MV-4-11 (cell line): ENCODE data around the gene COL9A3.

Source experiments
- DNase-seq: peaks from one replicate; lab custom pipeline; 2025; lab: John Stamatoyannopoulos, UW

COL9A3 gene

DNA sequence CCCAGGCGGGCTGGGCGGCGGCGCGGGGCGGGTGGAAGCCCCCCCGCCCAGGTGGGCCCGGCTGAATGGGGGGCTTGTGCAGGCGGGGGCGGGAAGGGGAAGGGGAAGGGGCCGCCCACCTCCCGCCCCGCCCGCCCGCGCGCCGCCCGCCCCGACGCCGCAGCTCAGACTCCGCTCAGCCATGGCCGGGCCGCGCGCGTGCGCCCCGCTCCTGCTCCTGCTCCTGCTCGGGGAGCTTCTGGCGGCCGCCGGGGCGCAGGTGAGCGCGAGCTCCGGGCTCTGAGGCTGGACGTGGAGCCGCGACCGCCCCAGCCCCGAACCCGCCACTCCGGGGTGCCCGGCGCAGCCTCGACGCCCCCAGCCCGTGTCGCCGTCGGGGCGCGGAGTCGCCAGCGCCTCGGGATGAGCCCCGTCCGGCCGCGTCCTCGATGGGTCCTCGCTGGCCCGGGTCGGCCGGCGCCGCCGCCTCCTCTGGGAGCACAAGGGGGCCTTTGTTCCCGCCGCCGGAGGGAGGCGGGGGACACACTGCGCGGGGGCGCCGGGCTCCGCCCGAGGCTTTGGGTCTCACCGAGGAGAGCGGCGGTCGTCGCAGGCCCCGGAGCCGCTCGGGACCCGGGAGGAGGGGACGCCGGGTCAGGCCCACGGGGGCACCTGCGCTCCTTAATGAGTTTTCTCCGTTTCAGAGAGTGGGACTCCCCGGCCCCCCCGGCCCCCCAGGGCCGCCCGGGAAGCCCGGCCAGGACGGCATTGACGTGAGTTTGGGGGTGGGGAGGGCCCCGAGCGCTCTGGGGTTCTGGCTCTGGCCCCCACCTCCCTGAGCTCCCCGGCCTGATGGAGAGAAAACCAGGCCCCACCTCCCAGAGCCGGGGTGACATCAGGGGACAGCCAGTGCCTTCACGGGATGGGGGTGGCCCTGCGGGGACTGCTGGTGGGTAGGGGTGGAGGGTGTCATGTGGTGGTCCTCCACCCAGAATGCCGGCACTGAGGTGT, at the start of gene COL9A3:
Gene COL9A3, plus strand, starts transcription at position 167 of the 990 bp plus-strand sequence. Its CDS starts 15 bp downstream, at position 182.
- no peak for DNase-seq

DNA sequence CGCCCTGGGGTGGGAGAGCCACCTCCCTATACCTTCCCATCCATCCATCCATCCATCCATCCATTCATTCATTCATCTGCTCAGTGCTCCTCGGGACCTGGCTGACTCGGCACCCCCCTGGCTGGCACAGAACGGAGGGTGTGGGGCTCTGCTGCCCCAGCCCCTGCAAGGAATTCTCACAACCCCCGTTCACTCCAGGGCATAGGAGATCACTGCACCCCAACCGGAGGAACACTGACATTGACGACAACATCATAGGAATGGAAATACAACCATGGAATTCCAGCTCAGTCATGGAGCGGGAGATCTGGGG, 48.7 kb upstream of the COL9A3 start:
- no peak for DNase-seq

DNA sequence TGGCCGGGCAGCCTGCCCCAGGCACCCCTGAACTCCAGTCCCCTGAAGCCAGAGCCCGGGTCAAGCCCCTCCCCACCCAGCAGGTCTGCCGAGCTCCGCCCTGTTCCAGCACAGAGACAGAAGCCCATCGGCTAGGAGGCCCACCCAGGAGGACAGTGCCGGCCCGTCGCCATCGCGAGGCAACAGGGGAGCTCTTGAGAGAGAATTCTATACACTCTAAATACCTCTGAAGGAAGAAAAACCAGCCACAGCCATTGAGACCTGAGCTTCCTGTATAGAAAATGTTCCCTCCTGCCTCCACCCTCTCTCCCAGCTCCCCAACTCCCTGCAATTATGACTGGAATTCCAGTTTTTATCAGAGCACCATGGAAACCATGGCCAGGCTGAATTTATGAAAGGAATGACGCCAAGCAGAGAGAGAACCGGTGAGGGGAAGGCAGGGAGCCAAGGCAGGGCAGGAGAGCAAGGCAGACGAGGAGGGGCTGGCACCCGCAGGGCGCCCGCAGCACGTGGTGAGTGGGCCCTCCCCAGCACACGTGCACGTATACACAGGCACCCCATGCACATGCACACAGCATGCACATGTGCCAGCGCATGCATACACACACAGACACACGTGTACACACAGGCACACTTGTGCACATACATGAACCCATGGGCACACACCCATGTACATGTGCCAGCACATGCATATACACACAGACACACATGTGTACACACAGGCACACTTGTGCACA, 48.1 kb upstream of the COL9A3 start:
- DNase-seq = no peak

DNA sequence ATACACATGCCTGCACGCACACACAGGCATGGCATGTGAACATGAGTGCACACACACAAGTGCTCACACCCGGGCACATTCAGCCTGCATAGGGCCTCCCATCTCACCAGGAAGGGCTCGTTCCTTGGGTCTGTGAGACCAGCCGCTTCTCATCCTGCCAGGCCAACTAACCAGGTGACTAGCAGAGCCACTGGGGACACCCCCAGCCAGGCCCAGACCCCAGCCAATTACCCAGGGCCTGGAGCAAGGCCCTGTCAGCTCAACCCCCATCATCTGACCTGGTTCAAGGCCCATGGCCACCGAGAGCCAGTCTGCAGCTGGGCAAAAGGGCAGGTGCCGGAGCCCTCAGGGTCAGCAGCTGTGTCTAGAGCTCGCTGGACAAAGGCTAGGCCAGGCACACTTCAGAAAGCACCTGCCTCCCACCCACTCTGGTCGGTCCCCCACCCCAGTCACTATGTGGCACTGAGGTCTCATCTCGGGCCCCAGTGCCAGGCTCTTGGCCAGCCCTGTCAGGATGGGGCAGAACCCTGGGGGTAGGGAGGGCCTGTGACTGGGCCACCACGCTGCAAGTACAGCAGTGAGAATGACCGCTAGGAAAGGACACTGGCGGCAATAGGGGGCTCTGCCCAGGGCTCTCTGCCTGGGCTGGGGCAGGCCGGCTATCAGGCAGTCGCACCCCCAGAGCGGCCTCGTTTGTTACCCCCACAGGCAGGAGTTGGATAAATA, 47.3 kb upstream of the COL9A3 start:
- DNase-seq = no peak

DNA sequence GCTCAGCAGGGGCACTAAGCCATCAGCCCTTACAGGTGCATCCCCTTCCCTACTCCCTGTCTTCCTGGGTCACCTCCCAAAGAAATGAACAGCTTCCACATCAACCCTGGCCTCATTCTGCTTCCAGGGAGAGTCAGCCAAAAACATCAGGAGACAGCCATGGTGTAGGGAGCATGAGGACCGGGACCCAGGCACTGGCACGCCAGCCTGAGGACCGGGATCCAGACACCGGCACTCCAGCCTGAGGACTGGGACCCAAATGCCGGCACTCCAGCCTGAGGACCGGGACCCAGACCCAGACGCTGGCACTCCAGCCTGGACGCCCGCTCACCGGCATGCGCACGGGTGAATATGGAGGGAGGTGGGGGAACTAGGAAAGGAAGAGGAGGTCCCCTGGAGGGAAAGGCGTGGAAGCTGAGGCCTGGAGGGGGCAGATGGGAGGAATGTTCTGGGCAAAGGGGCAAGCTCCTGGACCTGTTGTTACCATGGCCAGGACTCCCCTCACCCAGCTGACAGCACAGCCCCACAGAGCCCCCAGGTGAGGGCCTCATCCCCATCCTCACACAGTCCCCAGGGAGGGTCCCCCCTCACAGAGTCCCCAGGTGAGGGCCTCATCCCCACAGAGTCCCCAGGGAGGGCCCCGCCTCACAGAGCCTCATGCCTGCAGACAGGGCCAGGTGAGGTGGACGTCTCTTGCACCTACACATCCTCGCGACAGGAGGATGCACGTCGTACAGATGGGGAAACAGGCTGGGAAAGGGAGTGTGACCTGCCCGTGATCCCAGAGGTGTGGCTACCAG, 46.5 kb upstream of the COL9A3 start:
- DNase-seq = no peak

DNA sequence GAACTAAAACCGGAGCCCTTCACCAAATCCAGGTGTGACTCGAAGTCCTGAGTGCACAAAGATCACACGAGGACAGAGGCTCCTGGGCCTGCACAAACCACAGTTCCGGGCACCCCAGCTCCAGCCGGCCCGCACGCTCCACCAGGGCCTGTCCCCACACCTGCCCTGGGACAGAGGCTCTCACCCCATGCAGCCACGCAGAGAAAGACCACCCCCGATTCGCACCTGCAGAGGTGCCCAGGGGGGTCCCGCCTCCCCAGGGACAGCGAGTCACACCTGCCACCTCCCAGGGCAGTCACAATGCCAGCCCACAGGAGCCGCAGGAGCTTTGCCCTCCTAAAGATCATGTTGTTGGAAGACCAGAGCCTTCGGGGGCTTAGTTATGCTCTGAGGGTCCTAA, 45.9 kb upstream of the COL9A3 start:
- no peak for DNase-seq

DNA sequence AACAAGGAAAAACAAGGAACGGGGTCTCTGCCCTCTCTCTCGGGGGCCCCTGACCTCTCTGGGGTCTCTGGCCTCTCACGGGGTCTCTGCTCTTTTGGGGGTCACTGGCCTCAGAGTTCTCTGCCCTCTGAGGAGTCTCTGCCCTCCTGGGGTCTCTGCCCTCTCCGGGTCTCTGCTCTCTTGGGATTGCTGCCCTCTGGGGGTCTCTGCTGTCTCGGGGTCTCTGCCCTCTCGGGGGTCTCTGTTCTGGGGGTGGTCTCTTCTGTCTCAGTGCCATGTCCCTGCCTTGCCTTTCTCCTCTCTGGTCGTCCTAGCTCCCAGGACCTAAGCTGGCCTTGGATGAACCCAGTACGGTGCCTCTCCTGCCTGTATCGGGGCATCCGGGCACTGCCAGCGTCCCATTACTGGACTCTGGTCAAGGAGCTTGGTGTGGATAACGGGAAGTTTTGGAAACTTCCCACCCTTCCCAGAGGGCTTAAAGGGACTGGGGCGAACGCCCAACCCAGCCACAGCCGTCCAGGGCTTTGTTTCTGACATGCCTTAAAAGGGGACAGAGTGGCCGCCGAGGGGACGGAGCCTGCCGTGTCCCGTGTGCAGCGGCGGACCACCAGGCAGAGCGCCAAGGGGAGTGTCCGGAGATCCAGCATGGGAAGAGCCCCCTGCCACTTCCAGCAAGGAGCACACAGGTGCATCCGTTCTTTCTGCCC, 45.3 kb upstream of the COL9A3 start:
- DNase-seq = no peak

DNA sequence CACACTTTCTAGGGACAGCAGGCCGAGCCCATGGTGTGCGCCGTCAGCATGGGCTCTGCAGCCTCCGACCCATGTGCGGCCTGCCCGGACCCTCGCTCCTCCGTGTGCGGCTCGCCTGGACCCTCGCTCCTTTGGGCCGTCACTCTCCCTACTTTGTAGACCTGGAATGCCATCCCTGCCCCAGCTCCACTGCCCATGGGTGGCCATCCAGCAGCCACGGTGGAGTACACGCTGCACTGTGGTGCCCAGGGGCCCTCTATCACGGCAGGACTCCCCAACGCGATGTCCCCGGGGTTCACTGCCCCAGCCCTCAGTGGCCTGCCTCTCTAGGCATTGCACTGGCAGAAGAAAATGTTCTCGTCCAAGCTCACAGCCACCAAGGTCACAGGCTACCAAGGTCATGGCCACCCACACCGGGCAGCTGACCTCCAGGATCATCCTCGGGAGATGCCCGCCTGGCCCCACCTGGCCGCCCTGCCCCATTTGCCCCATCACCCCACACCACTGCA, 44.7 kb upstream of the COL9A3 start:
- no peak for DNase-seq

DNA sequence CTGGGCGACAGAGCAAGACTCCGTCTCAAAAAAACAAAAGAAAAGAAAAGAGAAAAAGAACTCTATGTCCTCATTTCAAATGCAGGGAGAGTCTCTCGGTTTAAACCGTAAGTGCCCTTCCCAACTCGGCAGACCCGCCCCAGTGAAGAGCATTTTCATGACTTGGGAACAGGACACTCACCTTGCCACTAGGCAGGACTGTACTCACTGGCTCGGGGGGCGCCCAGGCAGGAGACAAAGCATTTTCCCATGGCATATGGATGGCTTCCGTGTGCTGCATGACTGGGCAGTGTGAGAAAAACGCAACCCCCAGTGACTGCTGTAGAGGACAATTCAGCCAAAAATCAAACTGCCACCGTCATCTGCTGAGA, 44.2 kb upstream of the COL9A3 start:
- no peak for DNase-seq

DNA sequence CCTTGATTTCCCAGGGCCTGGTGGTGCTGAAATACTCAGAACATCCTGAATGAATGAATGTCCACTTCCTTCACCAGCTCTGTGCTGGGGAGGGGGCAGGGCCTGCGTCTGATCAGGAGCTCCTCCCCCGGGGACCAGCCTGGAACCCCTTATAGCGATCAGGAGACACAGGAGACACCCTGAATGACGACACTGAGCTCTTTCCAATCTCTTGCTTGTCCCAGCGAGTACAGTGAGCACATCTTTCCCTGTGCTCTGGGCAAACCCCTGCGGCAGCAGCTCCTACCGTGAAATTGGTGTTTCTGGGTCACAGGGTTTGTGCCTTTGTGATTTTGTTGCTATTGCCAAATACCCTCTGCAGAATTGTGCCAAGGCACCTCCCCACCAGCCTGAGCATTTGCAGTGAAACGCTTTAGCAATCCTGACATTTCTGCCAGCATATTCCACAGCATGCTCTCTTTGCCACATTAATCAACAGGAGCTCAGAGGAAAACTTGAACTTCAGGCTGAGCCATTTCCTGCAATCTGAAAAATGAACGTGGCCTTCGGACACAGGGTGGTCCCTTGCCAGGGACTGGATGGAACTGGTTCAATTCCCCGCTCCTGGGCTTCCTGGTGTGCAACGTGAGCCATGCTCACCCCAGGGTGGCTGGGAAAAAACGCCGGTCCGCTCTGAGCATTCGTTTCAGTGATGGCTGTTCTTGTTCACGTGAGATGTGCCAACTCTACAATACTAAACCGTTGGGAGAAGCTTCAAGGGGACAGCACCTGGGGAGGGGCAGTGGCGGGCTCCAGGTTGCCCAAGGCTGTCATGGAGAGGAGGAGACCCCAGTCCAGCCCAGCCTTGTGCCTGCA, 43.6 kb upstream of the COL9A3 start:
- DNase-seq = peak; percentile 14

DNA sequence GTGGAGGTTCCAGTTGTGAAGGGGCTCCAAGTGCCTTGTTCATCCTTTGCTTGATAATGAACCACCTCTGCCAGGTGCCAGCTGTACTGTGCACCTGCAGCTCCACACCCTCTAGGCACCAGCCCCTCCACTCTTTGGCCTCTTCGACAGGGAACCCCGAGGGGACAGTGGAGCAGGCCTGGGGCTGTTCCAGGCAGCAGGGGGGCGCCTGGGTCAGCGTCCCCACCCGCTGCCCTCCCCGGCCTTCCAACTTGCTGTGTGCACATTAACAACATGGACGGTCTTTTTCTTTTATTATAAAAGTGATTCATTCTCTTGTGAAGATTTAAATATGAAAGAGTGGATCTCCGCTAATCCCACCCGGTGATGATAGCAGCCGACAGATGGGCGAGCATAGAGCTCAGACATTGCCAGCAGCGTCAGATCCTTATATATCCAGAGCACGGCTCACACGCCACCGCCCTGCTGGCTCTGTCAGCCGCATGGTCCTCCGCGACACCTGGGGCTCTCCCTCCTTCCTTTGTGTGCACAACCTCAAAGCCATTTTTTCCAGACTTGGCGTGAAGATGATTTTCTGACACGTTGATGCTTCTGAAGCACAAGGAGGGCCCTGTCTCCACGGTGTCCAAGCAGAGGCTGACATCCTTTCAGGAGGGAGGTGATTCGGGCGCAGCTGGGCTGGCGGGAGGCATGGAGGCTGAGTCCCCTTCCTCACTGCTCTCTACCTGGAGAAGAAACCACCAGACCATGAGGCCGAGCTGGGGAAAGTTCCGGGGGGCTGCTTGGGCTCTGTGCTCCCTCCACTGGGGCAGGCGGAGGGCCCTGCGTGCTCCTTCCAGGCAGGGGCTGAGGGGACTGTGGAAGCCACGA, 42.8 kb upstream of the COL9A3 start:
- DNase-seq = no peak

DNA sequence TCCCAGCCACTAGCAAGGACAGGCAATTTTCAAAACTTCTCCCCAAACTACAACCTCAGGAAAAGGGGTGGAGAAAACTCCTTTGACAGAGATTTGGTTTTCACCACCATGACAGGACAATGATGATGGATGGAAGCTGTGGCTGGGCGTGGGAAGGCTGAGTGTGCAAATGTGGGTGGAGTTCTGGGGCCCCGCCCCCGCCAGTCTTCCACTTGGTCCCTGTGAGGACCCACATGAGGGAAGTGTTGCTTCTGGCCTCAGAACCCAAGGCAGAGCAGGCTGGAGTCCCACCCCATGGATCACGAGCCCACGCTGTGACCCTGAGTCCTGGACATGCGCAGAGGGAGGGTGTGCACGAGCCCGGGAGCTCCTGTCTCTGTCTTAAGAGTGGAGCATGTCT, 42.1 kb upstream of the COL9A3 start:
- peak; percentile 69 for DNase-seq

DNA sequence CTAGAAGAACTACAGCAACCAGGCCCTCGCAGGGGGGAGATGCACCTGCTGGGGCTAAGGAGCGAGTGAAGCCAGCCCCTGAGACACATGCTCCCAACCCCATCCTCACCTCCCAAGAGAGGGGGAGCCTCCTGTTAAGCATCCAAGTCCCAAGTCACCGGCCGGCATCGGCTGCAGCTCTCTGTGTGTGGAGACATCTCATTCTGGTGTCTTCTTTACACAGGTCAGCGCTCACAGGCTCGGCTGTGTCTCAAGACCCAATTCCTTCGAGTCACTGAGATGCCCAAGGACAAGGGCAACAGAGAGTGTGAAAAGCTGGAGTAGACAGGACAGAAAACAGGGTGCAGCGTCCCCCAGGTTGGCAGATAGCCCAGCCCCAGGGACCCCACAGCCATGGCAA, 41.6 kb upstream of the COL9A3 start:
- DNase-seq = no peak

DNA sequence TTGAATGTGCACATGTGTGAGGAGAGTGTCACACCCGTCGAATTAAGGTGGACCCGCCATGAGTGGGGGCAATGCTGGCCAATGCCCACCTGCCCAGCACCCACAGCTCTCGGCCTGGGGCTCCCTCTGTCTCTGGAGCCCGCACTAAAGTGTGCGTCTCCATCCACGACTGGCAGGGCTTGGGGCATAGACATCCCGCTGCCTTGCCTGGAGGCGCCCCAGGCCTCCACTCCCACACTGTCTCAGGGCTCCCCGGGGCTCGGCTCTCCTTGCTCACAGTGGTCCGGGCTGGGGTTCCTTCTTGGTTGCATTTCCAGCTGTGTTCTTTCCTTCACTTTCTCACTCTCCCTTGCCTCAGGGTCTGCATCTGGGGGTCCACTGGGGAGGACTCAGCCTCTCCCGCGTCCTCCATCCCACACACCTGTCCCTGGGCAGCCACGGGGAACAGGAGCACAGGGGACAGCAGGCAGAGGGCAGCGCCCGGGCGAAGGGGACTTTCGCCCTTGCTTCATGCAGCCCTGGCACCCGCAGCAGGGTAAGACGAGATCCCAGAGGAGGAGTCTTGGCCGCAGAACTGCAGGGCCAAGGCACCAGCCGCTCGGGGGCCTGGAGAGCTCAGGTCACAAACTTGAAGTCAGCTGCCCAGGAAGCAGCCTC, 40.7 kb upstream of the COL9A3 start:
- no peak for DNase-seq

DNA sequence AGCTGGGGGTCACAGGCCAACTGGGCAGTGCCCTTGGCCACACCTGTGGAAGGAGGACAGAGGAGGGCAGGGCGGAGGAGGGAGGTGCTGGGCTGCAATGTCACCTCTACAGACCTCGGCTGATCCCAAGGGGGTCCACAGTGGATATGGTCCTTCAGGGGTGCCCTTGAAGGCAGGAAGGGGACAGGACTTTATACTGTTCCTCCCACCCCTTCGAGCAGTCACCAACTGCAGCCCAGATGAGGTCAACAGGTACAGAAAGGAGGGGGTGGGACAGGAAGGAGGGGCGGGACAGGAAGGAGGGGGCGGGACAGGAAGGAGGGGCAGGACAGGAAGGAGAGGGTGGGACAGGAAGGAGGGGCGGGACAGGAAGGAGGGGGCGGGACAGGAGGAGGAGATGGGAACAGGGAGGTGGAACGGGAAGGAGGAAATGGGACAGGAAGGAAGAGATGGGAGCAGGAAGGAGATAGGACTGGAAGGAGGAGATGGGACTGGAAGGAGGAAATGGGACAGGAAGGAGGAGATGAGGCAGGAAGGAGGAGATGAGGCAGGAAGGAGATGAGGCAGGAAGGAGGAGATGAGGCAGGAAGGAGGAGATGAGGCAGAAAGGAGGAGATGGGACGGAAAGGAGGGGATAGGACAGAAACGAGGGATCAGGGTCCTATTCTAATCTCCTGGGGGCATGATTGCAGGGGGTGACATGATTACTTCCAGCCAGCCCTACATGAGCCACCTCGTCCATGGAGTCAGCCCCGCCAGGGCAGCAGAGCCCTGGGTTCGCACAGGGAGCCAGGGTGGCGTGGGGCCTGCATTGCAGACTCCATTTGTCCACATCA, 39.9 kb upstream of the COL9A3 start:
- DNase-seq = peak; percentile 18

DNA sequence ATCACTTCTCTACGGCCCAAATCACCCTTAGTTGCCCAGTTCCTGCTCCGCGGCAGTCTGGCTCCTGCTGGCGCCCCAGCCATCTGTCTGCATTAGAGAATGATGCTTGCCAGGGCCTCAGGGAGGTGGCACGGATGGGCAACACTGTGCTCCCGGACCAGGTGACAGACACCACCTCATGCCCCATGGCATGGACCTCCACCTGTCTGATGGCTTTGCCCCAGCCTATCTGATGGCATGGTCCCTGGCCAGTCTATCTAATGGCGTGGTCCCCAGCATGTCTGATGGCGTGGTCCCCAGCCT, 39.4 kb upstream of the COL9A3 start:
- no peak for DNase-seq

DNA sequence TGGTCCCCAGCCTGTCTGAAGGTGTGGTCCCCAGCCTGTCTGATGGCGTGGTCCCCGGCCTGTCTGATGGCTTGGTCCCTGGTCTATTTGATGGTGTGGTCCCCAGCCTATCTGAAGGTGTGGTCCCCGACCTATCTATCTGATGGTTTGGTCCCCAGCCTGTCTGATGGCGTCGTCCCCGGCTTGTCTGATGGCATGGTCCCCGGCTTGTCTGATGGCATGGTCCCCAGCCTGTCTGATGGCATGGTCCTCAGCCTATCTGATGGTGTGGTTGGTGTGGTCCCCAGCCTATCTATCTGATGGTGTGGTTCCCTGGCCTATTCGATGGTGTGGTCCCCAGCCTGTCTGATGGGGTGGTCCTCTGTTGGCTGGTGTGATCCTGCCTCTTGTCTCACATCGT, 38.8 kb upstream of the COL9A3 start:
- DNase-seq = no peak
